ENCODE measurements around the gene FANCC.

The FANCC gene

DNA sequence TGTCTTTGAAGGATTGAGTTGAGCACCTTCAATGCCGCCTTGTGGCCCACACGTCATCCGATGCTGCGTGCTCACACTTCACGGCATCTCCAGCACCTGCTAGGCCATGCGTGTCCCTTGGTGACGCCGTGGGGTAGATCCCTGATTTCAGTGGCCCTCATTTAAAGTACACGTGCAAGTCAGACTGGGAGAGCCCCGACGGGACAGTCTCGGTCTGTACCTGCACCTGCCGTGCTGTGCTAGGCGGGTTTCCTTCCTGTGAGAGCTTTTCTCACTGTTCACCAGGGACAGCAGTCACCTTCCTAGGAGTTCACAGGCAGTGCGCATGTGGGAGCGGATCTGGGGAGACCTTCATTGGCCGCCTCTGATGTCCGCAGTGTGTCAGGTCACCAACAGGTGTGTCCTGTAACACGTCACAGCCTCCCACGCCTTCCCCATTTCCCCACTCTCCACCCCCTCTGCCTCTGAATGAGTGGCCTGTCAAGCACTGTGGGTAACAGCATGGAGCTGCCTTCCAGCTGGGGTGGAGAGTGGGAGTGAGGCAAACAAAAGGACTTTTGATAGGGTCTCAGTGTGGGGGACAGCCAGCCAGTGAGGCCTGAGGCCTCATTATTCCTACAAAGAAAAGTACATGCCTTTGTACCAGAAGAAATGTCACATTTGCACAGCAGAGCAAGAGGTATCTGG is 236.4 kb downstream of the FANCC start:
- DNase-seq, result no peak

DNA sequence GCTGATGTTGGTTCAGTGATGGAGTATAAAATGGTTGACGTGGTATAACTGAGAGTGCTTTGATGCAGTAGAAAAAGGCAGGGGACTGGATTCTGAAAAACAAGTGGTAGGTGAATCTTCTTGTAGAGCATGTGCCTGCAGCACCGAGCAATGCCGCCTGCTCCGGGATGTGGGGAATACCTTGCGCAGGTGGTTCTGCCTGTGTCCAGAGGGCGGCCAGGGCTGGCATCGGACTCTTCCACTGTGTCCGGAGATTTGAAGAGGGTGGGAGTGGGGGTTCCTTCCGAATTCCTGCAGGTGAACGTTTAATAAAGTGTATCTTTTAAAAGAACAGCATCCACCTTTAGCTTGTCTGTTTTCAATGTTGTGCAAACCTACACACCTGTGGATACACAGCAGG is 238.0 kb downstream of the FANCC start:
- DNase-seq, result no peak

DNA sequence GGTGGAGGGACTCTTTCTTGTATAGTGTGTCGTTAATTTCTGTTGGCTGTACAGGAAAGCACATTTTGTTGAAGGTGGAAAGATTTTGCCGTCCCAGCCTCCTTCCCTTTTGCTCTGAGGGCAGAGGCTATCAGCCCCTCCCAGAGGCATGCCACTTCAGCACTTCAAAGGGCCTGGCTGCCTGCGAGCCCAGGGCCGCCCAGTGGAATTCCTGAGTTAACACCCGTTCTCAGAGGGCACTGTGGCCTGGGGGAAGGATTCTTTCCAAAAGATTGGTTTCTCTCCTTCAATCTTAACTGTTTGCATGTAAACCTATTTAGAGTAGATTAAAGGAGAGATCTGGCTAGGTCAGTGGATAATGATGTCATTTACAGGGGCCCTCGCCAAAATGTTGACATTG is 238.6 kb downstream of the FANCC start:
- no peak for DNase-seq

DNA sequence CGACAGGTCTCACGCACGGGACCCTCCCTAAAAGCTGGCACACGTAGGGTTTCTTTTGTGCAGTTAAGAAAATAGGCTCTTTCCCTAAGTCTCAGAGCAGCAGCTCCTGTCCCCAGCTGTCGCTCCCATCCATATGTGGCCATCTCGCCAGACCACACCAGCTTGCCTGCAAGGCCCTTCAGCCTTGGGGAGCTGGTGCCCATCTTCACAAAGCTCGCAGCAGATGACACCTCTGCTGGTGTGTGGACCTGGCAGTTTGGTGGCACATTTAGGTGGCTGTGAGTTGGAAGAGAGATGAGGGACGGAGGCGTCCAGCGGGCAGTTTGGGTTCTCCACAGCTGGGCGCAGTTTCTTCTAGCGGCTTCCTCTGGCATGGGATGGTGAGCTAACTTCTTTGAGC is 239.0 kb downstream of the FANCC start:
- no peak for DNase-seq

DNA sequence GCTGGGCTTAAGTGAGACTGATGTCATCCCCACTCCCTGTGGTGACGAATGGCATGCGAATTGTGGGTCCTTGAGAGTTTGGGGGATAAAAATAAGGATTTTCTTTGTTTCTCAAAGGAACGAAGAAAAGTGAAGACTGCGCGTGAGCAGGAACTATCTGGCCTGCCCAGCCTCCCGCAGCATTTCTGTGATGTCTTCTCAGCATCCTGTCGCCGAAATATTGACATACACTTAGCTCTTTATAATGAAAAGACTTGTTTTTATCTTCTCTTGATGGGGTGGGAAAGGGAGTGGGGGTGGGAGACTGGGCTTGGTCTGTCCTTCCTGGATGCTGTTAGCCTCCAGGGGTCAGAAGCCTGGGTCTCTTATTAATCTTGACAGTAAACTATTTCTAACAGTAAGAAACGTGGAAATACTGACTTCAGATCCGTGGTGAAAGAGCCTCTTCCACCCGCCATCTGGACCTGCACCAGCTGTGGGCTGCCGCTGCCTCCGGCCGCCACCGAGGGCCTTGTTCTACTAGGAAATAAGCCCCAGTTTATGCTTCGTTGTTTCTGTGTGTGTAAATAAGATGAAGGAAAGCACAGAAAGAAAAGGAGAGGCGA is 239.6 kb downstream of the FANCC start:
- DNase-seq, result no peak

DNA sequence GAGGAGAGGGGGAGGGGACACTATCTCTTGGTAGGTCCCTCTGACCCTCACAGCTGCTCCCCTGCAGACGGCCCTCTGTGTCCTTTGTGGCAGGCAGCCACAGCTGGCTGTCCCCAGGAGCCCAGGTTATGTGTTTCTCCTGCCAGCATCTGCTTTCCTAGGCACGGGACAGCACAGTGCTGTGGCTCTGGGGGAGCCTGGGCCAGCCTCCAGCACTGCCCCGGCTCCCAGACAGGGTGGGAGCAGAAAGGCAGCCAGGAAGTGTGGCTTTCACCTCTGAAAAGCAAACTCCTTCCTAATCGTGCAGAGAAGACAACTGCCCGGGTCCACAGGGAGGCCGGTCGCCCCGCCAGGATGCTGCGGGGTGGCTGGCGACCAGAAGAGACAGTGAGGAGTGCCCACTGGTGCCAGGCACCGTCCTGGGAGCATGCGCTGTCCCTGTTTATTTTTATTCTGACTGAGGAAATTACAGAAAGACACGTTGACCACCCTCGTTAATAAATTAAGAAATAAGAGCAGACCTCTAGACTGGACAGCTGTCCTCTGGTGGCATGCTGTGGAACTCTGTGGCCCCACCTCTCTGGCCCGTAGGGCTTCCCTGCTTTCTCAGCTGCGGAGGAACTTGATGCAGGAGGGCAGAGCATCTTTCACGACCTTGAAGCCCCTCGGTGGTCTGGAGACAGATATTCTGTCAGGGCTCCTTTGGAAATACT is 240.3 kb downstream of the FANCC start:
- DNase-seq, result no peak

DNA sequence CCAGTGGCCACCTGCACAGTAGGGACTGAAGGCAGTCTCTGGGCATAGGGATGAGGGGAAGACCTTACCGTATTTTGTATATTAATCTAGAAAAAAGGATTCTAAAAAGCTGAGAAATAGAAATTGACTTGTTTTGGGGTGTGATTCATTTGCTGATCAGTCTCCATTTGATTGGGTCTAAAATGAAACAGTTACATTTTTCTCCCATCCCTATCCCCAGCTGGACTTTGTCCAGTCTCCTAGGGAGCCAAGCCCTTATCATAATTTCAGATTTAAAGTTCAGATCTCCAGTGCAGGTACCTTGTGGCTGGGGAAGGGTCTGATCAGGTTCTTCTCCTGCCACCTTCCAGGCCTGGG is 240.8 kb downstream of the FANCC start:
- no peak for DNase-seq

DNA sequence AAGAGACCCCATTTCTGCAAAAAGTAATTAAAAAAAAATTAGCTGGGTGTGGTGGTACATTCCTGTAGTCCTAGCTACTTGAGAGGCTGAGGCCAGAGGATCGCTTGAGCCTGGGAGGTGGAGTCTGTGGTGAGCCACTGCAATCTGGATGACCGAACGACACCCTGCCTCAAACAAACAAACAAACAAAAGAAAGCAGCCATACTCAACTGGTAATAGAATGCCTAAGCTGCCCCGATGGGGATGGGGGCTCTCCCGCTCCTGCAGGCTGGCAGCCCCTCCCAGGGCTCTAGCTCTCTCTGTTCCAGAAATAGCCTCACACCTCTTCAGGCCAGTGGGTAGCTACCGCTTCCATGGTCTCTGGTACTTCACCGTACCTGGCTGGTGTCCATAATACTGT is 241.8 kb downstream of the FANCC start:
- DNase-seq, result no peak

DNA sequence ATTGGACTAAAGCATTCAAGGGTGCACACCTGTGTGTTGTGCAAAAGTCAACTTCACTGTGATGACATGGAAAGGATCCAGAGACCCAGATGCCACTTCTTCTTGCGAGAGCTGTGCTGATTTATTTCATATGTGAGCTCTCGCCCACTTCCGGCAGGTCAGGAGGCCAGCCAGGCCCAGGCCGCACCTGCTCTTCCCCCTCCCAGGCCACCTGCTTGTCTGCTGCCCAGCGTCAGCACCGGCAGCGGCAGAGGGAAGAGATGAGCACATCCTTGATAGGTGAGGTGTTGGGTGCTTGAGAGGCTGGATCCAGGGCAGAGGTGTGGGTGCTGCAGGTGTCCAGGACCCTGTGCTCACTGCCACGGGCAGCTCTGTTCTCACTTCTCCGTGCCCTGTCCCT is 242.9 kb downstream of the FANCC start:
- DNase-seq, result peak; percentile 84

DNA sequence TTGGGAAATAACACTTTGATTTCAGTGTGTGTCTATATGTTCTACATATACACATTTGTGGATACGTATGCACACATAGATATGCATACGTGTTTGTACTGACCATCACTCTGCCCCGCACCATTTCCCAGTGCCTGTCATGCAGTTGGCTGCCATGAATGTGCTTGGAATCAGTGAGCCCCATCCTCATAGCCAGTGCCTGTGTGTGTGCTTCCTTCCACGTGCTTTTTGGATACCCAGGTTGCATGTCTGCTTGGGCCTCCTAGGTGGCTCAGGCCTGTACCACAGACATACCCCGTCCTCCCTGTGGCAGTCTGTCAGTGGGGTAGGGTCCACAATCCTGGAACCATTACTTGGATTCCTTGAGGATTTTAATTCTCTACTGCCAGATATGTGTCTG is 243.6 kb downstream of the FANCC start:
- no peak for DNase-seq

DNA sequence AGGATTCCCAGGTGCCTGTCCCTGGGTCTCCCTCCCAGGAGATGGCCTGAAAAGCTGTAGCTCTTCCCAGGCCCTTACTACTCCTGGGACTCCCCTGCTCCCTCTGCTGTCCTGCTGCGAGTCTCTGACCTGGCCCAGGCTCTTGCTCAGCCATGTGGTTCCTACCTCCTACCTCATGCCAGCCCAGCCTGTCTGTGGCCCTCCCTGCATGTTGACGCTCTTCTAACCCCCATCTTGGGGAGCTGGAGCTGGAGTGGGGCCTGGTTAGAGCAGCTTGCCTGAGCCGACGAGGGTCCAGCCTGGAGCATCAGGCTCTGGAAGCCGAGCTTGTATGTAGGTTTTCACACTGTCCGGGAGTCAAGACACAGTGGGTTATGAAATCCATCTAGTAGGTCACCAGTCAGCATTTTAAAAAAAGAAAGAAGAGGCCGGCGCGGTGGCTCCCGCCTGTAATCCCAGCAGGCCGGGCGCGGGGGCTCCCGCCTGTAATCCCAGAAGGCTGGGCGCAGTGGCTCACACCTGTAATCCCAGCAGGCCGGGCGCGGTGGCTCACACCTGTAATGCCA is 244.4 kb downstream of the FANCC start:
- no peak for DNase-seq

DNA sequence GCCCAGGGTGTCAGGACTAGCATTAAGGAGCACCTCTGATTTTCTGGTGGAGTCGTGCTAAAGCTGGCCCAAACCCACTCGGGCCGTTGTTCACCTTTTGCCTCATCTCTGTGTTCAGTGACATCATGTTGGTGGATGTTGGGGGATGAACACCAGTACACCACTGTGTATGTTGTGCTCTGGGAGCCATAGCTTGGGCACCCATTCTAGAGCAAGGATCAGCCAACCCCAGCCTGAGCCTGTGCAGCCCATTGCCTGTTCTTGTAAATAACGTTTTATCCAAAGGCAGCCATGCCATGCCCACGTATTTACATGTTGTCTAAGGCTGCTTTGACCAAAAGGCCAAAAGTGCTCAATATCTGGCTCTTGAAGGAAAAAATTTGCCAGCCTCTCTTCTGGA is 245.6 kb downstream of the FANCC start:
- DNase-seq, result no peak

DNA sequence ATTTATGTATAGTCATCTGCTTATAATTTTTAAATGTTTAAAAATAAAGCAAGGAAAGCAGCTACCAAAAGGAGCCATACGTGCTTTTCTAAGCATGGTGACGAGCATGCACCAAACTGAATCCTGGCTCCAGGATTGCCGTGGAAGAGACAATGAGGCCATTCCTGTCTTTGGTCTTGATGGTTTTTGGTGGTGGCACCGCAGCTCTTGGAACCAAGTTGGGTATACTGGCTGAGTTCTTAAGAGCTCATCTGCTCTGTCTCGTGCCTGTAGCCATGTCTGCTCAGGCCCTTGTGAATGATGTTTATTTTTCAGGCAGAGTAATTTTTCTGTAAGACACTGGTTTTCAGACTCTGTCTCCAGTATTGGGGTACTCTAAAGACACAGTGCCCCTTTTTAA is 246.1 kb downstream of the FANCC start:
- no peak for DNase-seq

DNA sequence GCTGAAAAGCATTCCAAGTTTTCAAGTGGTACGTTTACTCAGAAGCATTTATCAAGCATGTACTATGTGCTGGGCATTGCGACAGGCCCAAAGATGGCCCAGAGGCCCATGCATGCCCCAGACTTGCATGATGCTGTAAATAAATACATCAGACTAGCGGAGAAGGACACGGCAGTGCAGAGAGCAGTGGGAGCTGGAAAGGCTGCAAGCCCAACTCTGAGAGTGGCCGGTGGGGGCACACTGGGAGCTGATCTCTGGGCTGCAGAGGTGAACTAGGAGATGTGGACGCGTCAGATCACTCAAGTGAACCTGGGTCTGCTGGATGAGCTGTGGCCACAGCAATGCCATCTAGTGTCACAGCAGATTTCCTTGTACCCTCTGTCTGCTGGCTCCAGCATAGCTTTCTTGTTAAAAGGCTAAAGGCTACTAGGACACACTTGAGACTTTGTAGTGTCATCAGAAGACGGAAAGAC is 246.9 kb downstream of the FANCC start:
- DNase-seq, result no peak

DNA sequence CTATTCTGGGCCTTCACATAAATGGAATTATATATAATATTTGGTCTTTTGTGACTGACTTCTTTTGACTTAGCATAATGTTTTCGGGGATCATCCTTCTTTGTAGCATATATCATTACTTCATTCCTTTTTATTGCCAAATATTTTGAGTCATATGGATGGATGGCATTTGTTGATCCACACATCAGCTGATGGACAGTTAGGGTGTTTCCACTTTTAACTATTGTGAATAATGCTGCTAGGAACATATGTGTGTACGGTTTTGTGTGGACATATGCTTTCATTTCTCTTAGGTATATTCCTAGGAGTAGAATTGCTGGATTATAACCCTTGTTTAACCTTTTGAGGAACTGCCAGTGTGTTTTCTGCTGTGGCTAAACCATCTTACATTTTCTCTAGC is 249.6 kb downstream of the FANCC start:
- no peak for DNase-seq

DNA sequence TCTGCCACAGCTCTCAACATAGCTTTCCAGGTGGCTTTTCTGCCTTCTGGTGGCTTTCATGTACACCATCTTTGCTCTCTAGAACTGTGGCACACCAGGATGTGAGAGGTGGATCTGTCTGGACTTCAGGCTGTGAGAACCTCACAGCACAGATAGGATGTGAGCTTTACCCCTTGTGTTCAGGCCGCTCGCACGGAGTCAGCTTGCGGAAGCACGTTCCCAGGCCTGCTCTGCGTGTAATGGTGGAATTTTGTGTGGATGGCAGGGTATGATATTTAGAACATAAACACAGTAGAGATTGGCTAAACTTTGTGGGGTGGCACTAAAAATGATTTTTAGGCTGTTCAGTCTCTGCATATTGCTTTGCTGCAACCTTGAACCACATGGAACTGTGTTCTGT is 250.5 kb downstream of the FANCC start:
- DNase-seq, result no peak

DNA sequence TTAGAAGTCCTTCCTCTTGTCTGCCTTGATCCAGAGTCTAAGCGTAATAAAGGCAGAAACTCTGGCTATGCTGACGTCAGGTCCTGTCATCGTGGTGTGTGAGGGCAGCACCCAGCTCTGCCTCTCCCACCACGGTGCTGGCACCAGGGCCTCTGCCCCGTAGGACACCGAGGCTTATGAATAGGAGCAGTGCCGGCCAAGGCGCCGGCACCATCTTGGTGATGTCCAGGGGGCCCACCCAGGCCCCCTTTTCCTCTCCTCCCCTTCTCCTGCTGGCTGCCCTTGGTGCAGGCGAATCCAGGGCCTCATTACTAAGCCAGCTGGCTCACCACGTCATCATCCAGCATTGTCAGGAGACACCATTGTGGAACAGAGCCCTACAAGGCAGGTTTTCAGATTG is 252.3 kb downstream of the FANCC start:
- DNase-seq, result no peak

DNA sequence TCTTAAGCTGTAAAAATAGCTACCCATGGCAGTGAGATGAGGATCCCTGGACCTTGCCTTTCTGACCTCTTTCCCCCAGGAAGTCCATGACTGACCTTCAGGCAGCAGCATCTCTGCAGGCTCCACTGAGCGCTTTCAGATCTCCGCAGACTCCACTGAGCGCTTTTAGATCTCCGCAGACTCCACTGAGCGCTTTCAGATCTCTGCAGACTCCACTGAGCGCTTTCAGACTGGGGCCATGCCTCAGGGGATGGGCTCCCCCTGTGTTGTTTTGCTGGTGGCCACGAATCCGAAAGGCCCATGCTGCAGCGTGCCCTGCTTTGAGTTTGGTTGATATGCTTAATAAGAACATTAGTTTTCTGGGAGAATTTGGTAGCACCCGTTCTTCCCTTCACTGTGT is 254.2 kb downstream of the FANCC start:
- no peak for DNase-seq

DNA sequence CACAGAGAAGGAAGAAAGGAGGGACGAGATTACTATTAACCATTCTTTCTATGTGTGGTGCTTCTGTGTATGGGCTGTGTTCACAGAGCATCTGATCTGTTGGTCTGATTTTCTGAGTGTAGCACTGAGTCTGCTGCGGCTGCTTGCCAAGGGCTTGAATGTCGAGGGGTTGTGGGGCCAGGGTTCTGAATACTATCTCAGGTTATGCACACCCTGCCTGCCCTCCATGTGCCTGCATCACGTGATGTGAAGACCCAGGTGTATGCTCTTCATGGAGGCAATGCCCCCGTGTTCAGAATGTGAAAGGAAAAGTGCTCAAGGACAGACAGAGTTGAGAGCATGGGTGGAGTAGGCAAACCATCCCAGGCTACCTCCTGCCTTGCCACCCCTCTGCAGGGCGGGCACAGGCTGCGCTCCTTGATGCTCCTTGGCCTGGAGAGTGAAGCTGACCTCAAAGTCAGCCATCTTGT is 254.9 kb downstream of the FANCC start:
- DNase-seq, result no peak

DNA sequence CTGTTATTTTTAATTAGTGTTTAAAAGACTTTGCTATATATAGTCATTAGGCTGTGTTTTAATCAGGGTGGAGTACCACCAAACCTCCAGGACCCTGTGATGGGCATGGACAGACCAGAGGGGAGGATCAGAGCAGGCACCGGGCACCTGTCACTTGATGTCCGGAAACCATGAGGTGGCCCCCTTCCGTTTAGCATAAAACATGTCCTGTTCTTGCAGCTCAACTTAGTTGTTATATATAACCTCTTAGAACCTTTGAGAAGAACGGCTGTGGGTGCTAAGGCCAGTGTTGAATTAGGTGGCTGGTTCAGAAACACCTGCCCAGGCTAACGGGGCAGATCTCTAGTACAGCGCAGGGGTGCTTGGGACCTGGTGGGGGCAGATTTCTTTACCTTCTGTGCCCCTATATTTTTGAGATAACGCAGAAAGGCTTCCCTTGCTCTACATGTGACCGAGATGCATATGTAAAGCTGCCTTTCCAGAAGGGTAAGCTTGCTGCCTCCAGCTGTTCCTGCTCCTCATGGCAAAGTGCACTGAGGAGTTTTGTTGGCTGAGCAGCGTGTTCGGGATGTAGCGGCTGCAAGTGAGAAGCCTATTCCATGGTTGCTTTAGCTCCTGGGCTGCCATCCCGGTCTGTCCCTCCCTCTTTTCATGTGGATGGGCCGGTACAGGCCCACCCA is 255.5 kb downstream of the FANCC start:
- DNase-seq, result no peak

DNA sequence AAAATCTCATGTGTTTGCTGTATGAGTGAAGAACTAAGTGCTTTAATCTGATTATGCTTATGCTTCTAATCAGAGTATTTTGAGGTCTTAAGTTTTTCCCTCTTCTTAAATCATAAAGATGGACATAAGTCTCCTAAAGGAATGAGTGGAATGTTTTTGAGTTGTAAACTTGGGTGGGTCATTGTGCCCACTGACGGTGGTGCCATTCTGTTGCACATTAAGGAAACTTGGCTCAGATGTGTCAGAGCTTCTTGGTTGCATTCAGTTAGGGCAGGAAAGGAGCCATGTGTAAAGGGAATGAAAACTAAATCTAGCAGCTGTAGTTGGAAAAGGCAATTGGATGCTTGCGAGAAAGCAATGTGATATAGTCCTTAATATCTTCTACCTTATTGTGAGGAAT is 256.6 kb downstream of the FANCC start:
- no peak for DNase-seq

DNA sequence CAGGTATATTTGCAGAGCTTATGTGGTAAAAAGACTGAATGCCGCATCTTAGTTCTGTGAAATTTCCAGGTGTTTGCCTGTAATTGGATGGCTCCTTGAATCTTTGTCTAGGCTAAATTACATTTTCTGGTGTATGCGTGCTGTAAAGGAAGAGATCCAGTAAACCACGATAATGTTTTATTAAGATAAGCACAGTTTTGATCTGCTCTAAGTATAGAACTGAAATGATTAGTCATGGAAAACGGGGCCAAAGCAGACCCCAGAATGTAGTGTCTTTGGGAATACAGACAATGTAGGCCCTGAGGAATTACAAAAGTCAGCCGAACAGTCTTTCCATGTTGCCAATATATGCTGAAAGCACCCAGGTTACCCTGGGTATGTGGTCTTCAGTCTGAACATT is 257.3 kb downstream of the FANCC start:
- DNase-seq, result no peak

DNA sequence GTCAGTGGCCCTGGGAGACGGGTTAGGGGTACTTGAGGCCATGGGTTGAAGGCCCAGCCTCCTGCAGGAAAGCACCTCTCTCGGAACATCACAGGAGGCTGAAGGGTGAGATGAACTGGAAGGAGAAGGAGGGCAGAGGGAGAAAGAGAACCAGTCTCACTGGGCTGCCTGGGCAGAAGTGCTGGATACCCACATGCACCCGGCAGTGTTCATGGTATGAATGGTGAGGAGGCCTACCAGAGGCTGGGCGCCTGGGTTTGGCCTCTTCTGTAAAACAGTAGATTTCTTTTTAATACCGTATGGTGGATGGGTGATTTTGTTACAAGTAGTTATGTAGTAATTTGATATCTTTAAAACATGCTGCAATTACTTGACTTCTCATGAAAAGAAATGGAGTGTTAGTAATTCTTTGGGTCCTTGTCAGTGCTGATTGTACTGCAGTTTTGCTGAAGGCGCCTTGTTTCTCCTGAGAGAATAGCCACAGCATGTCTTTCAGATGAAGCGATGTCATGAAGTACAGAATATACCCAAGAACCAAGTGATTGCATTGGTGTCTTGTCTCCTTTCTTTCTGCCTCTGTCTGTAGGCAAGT is 258.6 kb downstream of the FANCC start:
- no peak for DNase-seq

All from DMS153 (cell line).